H1 (cell line): ENCODE data around the gene CBLB.

Experiments
- ATF2 ChIP-seq: IDR thresholded peaks from 2 replicates; pipeline ENCODE4 v1.6.1; 2012; ENCODE audit warnings: low read length, inconsistent platforms
- ATF3 ChIP-seq: IDR thresholded peaks from 2 replicates; pipeline ENCODE4 v1.6.1; 2011; ENCODE audit warnings: low read depth, mild to moderate bottlenecking, low read length; ENCODE audit not compliant: insufficient read depth
- CTCF ChIP-seq, 3 experiments: IDR thresholded peaks; 1 replicate in 2 of 3; 2 replicates in 1 of 3; pipeline versions ENCODE4 v1.5.1 to v1.6.1; 2011; ENCODE audit warnings: low read length in 3 of 3, mild to moderate bottlenecking in 3 of 3, inconsistent platforms in 2 of 3, low read depth in 1 of 3, moderate library complexity in 1 of 3; ENCODE audit not compliant: insufficient read depth in 1 of 3; ENCODE audit errors: control extremely low read depth in 1 of 3
- EZH2 ChIP-seq: fragments of 200-600 bp; sonication (generic); IDR thresholded peaks from 2 replicates; pipeline ENCODE4 v1.7.1; 2012; ENCODE audit warnings: low read depth, mild to moderate bottlenecking, moderate library complexity, low read length, inconsistent platforms; ENCODE audit not compliant: severe bottlenecking
- MAX ChIP-seq: IDR thresholded peaks from 2 replicates; pipeline ENCODE4 v1.6.1; 2012; ENCODE audit warnings: inconsistent platforms
- POLR2AphosphoS5 ChIP-seq: IDR thresholded peaks from 2 replicates; pipeline ENCODE4 v1.6.1; 2011; ENCODE audit warnings: low read depth, low read length
- SIRT6 ChIP-seq: IDR thresholded peaks from one replicate; pipeline ENCODE4 v1.7.1; 2012; ENCODE audit warnings: low read length, inconsistent platforms

DNA sequence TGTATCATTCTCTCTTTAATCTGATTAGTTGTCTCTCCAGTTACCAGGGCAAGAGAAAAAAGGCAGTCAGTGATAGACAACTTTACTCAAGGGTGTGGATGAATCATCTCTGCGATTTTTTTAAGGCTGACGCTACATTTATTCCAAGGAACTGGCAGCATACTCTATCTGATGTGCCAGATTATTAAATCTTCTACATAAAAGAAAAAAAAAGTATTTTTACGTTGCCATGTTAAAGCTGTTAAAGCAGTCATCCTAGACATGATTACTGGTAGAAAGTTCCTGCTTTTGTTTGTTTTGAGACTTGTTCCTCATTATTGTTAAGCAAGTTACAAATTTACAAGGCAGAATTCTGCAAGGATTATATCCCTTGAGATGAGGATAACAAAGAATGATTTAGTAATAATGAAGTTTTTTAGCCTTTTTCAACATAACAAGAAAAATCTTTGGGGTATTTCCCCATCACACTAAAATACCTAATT, 121.7 kb downstream of the CBLB start:
- TF ChIP-seq ATF2 (no peak), POLR2AphosphoS5 (no peak), CTCF (IDR thresholded peaks at IDR 0.05; ENCODE audit: control extremely low read depth in 1 of 3, insufficient read depth in 1 of 3, low read depth in 1 of 3, low read length in 3 of 3) (no peak), MAX (no peak), EZH2 (no peak), SIRT6 (no peak), ATF3 (no peak)
